ENCODE measurements around the gene PERM1.

- TF ChIP-seq CTCF (IDR thresholded peaks at IDR 0.05) = no peak
- no peak for TF ChIP-seq USF2 (CRISPR knock-in tag; IDR thresholded peaks at IDR 0.05)
- no peak for TF ChIP-seq CREM (CRISPR knock-in tag; IDR thresholded peaks at IDR 0.05)
- no peak for TF ChIP-seq HMGXB4 (CRISPR knock-in tag; IDR thresholded peaks at IDR 0.05)
- no peak for TF ChIP-seq FOXP1 (CRISPR knock-in tag; IDR thresholded peaks at IDR 0.05; ENCODE audit: borderline replicate concordance)
These were observed 2.8 kb downstream of the PERM1 start for GRCh38 chr1:978835-979743.

Measured in WTC11 (cell line).